Trophoblast cell (in vitro differentiated cells and primary cell): ENCODE data around the gene ARSA.
"Not testable (repeated sequence)": the region's sequence is repeated elsewhere in the genome, so short reads cannot be mapped to it uniquely, and the experiment has no call there.

Source experiments
- DNase-seq, 2 donors: peaks; one replicate each; pipeline ENCODE4 v3.0.0-alpha.2; 2016
- H2AFZ ChIP-seq: 2 replicates; pipeline ENCODE4 v1.6.1; 2013; ENCODE audit warnings: low read length, moderate library complexity, mild to moderate bottlenecking; ENCODE audit not compliant: insufficient read depth, poor library complexity
- H2AK5ac ChIP-seq: 2 replicates; pipeline ENCODE4 v1.6.1; 2013; ENCODE audit warnings: mild to moderate bottlenecking, low read length
- H2BK120ac ChIP-seq: 2 replicates; pipeline ENCODE4 v1.6.1; 2013; ENCODE audit warnings: low read length, mild to moderate bottlenecking, moderate library complexity; ENCODE audit not compliant: insufficient read depth, poor library complexity
- H2BK12ac ChIP-seq: 2 replicates; pipeline ENCODE4 v1.6.1; 2013; ENCODE audit warnings: mild to moderate bottlenecking, low read length, moderate library complexity
- H2BK5ac ChIP-seq: 2 replicates; pipeline ENCODE4 v1.6.1; 2013; ENCODE audit warnings: low read length, low read depth, moderate library complexity, mild to moderate bottlenecking; ENCODE audit not compliant: poor library complexity
- H3K14ac ChIP-seq: 2 replicates; pipeline ENCODE4 v1.6.1; 2013; ENCODE audit warnings: mild to moderate bottlenecking, low read length
- H3K18ac ChIP-seq: 2 replicates; pipeline ENCODE4 v1.6.1; 2013; ENCODE audit warnings: mild to moderate bottlenecking, low read length
- H3K23ac ChIP-seq: 2 replicates; pipeline ENCODE4 v1.6.1; 2013; ENCODE audit warnings: low read length
- H3K27ac ChIP-seq: 2 replicates; pipeline ENCODE4 v1.5.1; 2013; ENCODE audit warnings: low read depth, mild to moderate bottlenecking, inconsistent platforms, low read length, moderate library complexity
- H3K27me3 ChIP-seq: 2 replicates; pipeline ENCODE4 v1.6.1; 2013; ENCODE audit warnings: inconsistent platforms, mild to moderate bottlenecking, low read length, moderate library complexity; ENCODE audit not compliant: insufficient read depth
- H3K36me3 ChIP-seq, 2 experiments: 1 replicate in 1 of 2; 2 replicates in 1 of 2; pipeline ENCODE4 v1.6.1; 2013; ENCODE audit warnings: low read length in 2 of 2, mild to moderate bottlenecking in 2 of 2, moderate library complexity in 1 of 2; ENCODE audit not compliant: insufficient read depth in 2 of 2, control insufficient read depth in 1 of 2
- H3K4ac ChIP-seq: 2 replicates; pipeline ENCODE4 v1.6.1; 2013; ENCODE audit warnings: low read depth, mild to moderate bottlenecking, low read length, moderate library complexity
- H3K4me1 ChIP-seq, 2 experiments: 1 replicate in 1 of 2; 2 replicates in 1 of 2; pipeline ENCODE4 v1.6.1; 2013; ENCODE audit warnings: low read length in 2 of 2, mild to moderate bottlenecking in 2 of 2, moderate library complexity in 1 of 2; ENCODE audit not compliant: insufficient read depth in 2 of 2, control insufficient read depth in 1 of 2
- H3K4me2 ChIP-seq: 2 replicates; pipeline ENCODE4 v1.6.1; 2013; ENCODE audit warnings: inconsistent platforms, mild to moderate bottlenecking, low read length, moderate library complexity
- H3K4me3 ChIP-seq: 2 replicates; pipeline ENCODE4 v1.5.1; 2013; ENCODE audit warnings: mild to moderate bottlenecking, low read depth, low read length, inconsistent platforms
- H3K79me1 ChIP-seq: one replicate; pipeline ENCODE4 v1.6.1; 2013; ENCODE audit warnings: low read length
- H3K79me2 ChIP-seq: 2 replicates; pipeline ENCODE4 v1.6.1; 2013; ENCODE audit warnings: low read length, mild to moderate bottlenecking; ENCODE audit not compliant: control insufficient read depth, insufficient read depth, poor library complexity
- H3K9ac ChIP-seq: 2 replicates; pipeline ENCODE4 v1.6.1; 2013; ENCODE audit warnings: mild to moderate bottlenecking, low read length
- H3K9me3 ChIP-seq: 2 replicates; pipeline ENCODE4 v1.6.1; 2013; ENCODE audit warnings: low read depth, mild to moderate bottlenecking, control low read depth, inconsistent platforms, low read length; ENCODE audit not compliant: insufficient read depth
- H4K12ac ChIP-seq: 2 replicates; pipeline ENCODE4 v1.6.1; 2013; ENCODE audit warnings: low read depth, mild to moderate bottlenecking, low read length, moderate library complexity
- H4K8ac ChIP-seq: 2 replicates; pipeline ENCODE4 v1.6.1; 2013; ENCODE audit warnings: low read depth, mild to moderate bottlenecking, low read length, moderate library complexity
- H4K91ac ChIP-seq: one replicate; pipeline ENCODE4 v1.6.1; 2013; ENCODE audit warnings: low read depth, mild to moderate bottlenecking, low read length, moderate library complexity
- WGBS: extraction: QIAGEN DNeasy Blood & Tissue Kit; methylation state at CpG from one replicate; pipeline ENCODE4 v1.1.7; 2013; ENCODE audit warnings: missing lambda C conversion rate; ENCODE audit not compliant: insufficient read length, insufficient coverage; ENCODE audit errors: extremely low coverage; 5-methylcytosine and 5-hydroxymethylcytosine counted together

Gene ARSA

DNA sequence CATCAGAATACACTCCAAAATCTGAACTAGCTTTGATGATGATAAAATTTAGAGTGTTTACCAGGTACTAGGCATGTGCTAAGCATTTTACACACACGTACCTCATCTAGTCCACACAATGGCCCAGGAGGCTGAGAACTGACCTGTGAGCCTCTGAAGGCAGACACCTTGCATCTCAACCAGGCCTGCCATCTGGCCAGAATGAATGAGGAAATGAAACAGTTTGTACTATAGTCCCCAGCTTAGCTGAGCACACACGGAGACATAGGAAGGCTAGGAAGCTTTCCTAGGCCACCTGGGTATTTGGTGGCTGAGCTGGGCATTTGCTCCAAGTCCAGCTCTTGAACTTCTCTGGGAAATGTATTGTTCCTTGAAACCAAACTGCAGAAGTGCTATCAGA, 37.8 kb upstream of the ARSA start:
- Histone ChIP-seq H2AFZ (no peak overlapping the region), H3K18ac (no peak overlapping the region)

DNA sequence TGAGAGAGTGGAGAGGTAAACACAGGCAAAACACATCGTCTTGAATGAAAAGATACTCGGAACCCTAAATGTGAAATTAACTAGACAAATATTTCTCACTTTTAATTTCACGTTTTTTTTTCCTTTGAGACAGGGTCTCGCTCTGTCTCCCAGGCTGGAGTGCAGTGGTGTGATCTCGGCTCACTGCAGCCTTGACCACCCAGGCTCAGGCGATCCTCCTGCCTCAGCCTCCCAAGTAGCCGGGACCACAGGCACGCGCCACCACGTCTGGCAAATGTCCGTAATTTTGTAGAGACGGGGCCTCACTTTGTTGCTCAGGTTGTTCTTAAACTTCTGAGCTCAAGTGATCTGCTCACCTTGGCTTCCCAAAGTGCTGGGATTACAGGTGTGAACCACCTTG, 37.3 kb upstream of the ARSA start:
- Histone ChIP-seq H3K27ac (no peak overlapping the region), H3K14ac (no peak overlapping the region)
- no CpG with 5 or more reads among the region's 12 CpGs for WGBS

More for the DNA sequence above, 37.8 kb upstream of the ARSA start:
- Histone ChIP-seq H2AK5ac (no peak overlapping the region), H3K4ac (no peak overlapping the region), H3K9ac (no peak overlapping the region), H3K79me2 (no peaks in the 10 kb centered on the region), H3K4me3 (no peak overlapping the region), H3K27ac (no peak overlapping the region), H2BK5ac (no peak overlapping the region), H3K79me1 (no peaks in the 10 kb centered on the region), H3K4me2 (no peak overlapping the region), H3K4me1 (no peaks in the 10 kb centered on the region), H2BK120ac (no peak overlapping the region), H3K36me3 (no peaks in the 10 kb centered on the region), H2BK12ac (no peak overlapping the region), H4K91ac (no peak overlapping the region), H4K8ac (no peak overlapping the region), H3K23ac (no peak overlapping the region), H3K9me3 (peaks cover 2% of the 10 kb centered on the region), H3K27me3 (no peaks in the 10 kb centered on the region), H4K12ac (no peak overlapping the region), H3K14ac (no peak overlapping the region)
- no peak for DNase-seq
- WGBS = no CpG with 5 or more reads among the region's 2 CpGs

DNA sequence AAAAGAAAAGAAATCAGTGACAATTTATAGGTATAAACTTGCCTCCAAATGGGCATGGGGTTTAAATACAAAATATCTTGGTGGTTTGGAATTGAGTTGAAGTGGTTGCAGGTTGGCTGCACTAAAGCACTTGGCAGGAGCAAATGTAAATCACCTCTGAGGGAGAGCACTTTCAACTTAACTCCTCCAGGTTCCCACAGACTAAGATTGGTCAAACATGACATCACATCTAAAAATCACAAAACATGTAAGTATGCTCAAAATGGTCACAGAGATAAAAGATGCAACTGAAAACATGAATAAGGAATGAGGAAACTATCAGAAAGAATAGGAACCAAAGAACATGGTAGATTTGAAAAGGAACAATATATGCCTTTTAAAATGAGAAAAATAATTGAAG, 32.4 kb upstream of the ARSA start:
- Histone ChIP-seq H3K4me3 (no peak overlapping the region), H3K9ac (no peak overlapping the region), H3K27me3 (no peaks in the 10 kb centered on the region), H2BK5ac (no peak overlapping the region), H3K4ac (no peak overlapping the region), H3K27ac (no peak overlapping the region), H2BK12ac (no peak overlapping the region), H4K12ac (no peak overlapping the region), H4K91ac (no peak overlapping the region), H2AK5ac (no peak overlapping the region), H4K8ac (no peak overlapping the region), H3K4me1 (peaks cover 11 to 12% of the 10 kb centered on the region in 2 experiments), H3K36me3 (no peaks in the 10 kb centered on the region), H3K4me2 (no peak overlapping the region), H3K9me3 (peaks cover 4% of the 10 kb centered on the region), H3K18ac (no peak overlapping the region), H3K79me2 (no peaks in the 10 kb centered on the region), H3K23ac (no peak overlapping the region), H2BK120ac (no peak overlapping the region), H3K79me1 (no peaks in the 10 kb centered on the region), H3K14ac (no peak overlapping the region), H2AFZ (no peak overlapping the region)
- DNase-seq = peak; percentile 30 to 87

More for the DNA sequence above, 37.3 kb upstream of the ARSA start:
- no peak overlapping the region for H3K4ac ChIP-seq
- no peak overlapping the region for H3K4me2 ChIP-seq
- no peak for DNase-seq
- no peak overlapping the region for H3K9ac ChIP-seq
- H3K4me1 ChIP-seq = no peaks in the 10 kb centered on the region
- no peaks in the 10 kb centered on the region for H3K79me2 ChIP-seq
- H3K27me3 ChIP-seq = no peaks in the 10 kb centered on the region
- H3K18ac ChIP-seq = no peak overlapping the region
- no peak overlapping the region for H4K12ac ChIP-seq
- H3K79me1 ChIP-seq = no peaks in the 10 kb centered on the region
- H3K9me3 ChIP-seq = peaks cover 2% of the 10 kb centered on the region
- H2BK5ac ChIP-seq = no peak overlapping the region
- no peak overlapping the region for H2AFZ ChIP-seq
- no peak overlapping the region for H2AK5ac ChIP-seq
- no peak overlapping the region for H4K91ac ChIP-seq
- no peak overlapping the region for H2BK12ac ChIP-seq
- H3K36me3 ChIP-seq = no peaks in the 10 kb centered on the region
- no peak overlapping the region for H4K8ac ChIP-seq
- H2BK120ac ChIP-seq = no peak overlapping the region
- no peak overlapping the region for H3K23ac ChIP-seq
- H3K4me3 ChIP-seq = no peak overlapping the region

DNA sequence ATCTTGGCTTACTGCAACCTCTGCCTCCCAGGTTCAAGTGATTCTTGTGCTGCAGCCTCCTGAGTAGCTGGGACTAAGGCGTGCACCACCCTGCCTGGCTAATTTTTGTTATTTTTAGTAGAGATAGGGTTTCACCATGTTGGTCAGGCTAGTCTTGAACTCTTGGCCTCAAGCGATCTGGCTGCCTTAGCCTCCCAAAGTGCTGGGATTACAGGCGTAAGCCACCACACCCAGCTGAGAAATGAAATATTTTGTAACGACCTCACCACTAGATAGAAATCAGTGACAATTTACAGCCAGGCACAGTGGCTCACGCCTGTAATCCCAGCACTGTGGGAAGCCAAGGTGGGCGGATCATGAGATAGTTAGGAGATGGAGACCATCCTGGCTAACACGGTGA, 31.8 kb upstream of the ARSA start:
- H3K27ac ChIP-seq, H3K4me3 ChIP-seq, H3K79me1 ChIP-seq, H3K9ac ChIP-seq, H2AFZ ChIP-seq, H3K14ac ChIP-seq, H3K9me3 ChIP-seq, H2BK120ac ChIP-seq, H2BK5ac ChIP-seq, H4K12ac ChIP-seq, H3K79me2 ChIP-seq, H2BK12ac ChIP-seq, H3K4ac ChIP-seq, H4K8ac ChIP-seq, H3K18ac ChIP-seq, H2AK5ac ChIP-seq, H3K4me2 ChIP-seq, H4K91ac ChIP-seq, H3K23ac ChIP-seq, H3K36me3 ChIP-seq, H3K27me3 ChIP-seq: not testable (repeated sequence)
- H3K4me1 ChIP-seq = peaks cover 11 to 12% of the 10 kb centered on the region in 2 experiments
- peak; percentile 75 to 84 for DNase-seq
- no CpG with 5 or more reads among the region's 7 CpGs for WGBS
